ENCODE measurements around the gene KIF17.

Gene KIF17

DNA sequence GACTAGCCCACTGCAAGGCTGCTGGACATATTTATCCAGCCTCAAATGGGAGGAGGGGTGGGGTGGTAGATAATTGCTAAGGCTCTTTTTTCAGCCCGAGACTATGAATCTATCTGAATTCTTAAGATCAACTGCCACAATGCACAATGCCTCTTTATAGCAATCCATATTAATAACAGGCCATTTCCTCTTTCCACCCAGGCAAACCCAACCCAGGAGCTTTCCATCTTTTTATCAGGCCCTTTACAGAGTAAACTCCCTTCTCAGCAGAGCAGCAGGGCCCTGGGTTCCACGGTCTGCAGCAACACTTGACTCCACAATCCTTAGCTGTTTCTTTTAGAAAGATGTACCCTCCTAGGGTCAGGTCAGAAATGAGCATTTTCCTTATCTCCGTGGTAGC lies 57.4 kb downstream of the KIF17 start:
- TF ChIP-seq, protein P1, sequence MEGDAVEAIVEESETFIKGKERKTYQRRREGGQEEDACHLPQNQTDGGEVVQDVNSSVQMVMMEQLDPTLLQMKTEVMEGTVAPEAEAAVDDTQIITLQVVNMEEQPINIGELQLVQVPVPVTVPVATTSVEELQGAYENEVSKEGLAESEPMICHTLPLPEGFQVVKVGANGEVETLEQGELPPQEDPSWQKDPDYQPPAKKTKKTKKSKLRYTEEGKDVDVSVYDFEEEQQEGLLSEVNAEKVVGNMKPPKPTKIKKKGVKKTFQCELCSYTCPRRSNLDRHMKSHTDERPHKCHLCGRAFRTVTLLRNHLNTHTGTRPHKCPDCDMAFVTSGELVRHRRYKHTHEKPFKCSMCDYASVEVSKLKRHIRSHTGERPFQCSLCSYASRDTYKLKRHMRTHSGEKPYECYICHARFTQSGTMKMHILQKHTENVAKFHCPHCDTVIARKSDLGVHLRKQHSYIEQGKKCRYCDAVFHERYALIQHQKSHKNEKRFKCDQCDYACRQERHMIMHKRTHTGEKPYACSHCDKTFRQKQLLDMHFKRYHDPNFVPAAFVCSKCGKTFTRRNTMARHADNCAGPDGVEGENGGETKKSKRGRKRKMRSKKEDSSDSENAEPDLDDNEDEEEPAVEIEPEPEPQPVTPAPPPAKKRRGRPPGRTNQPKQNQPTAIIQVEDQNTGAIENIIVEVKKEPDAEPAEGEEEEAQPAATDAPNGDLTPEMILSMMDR (IDR thresholded peaks at IDR 0.05; ENCODE audit: extremely low read depth, insufficient read depth, missing control alignments) = no peak
- in situ Hi-C loops (cut with MboI; ENCODE audit: low pct_unique_long_range_greater_than_20kb, low sequenced_read_pairs, unreplicated experiment) = no loop called here

GRCh38 chr1:20658166-20658915 lies 59.5 kb downstream of the KIF17 start:
- DNase-seq (ENCODE audit: low spot score) = no peak
- in situ Hi-C loops (cut with MboI; ENCODE audit: low pct_unique_long_range_greater_than_20kb, low sequenced_read_pairs, unreplicated experiment) = no loop called here
- TF ChIP-seq, protein P1 (IDR thresholded peaks at IDR 0.05; ENCODE audit: extremely low read depth, insufficient read depth, missing control alignments) = no peak

More for the DNA sequence above, 57.4 kb downstream of the KIF17 start:
- DNase-seq (ENCODE audit: low spot score) = no peak

- TF ChIP-seq, protein P1 (IDR thresholded peaks at IDR 0.05; ENCODE audit: extremely low read depth, insufficient read depth, missing control alignments) = no peak
- in situ Hi-C loops (cut with MboI; ENCODE audit: low pct_unique_long_range_greater_than_20kb, low sequenced_read_pairs, unreplicated experiment) = no loop called here
- no peak for DNase-seq (ENCODE audit: low spot score)
Observed at GRCh38 chr1:20657024-20657423, 60.8 kb downstream of the KIF17 start.

- DNase-seq (ENCODE audit: low spot score) = no peak
- TF ChIP-seq, protein P1 (IDR thresholded peaks at IDR 0.05; ENCODE audit: extremely low read depth, insufficient read depth, missing control alignments) = no peak
- in situ Hi-C loops (cut with MboI; ENCODE audit: low pct_unique_long_range_greater_than_20kb, low sequenced_read_pairs, unreplicated experiment) = no loop called here
Observed at GRCh38 chr1:20654104-20654690, 63.6 kb downstream of the KIF17 start.

DNA sequence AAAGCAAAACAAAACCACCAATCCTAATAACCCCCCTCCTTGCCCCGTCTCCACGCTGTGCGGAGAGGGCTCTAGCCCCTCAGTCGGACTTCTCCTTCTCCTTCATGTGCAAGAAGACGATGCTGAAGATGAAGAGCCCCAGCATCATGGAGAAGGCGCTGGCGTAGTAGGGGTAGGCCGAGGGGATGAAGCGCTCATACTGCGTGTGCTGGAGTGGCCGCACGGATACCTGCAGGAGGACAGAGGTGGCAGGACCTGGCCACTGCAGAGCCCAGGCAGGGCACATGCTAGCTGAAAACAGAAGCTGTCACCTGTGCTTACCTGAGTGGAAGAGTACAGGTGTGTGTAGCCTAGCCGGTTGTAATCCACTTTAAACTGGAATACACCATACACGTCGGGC lies 65.5 kb downstream of the KIF17 start:
- TF ChIP-seq, protein P1 (IDR thresholded peaks at IDR 0.05; ENCODE audit: extremely low read depth, insufficient read depth, missing control alignments) = no peak
- no peak for DNase-seq (ENCODE audit: low spot score)
- in situ Hi-C loops (cut with MboI; ENCODE audit: low pct_unique_long_range_greater_than_20kb, low sequenced_read_pairs, unreplicated experiment) = no loop called here

DNA sequence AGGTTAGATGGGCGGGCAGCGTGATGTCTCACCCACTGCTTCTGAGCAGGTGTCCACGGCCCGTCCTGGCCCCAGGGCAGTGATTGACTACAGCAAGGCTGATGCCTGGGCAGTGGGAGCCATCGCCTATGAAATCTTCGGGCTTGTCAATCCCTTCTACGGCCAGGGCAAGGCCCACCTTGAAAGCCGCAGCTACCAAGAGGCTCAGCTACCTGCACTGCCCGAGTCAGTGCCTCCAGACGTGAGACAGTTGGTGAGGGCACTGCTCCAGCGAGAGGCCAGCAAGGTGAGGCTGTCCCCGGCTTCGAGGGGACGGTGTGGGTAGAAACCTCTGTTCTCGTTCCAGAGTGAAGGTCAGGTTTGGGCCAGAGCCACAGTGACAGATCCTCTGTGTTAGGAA lies 68.9 kb downstream of the KIF17 start:
- TF ChIP-seq, protein P1 (IDR thresholded peaks at IDR 0.05; ENCODE audit: extremely low read depth, insufficient read depth, missing control alignments) = no peak
- in situ Hi-C loops (cut with MboI; ENCODE audit: low pct_unique_long_range_greater_than_20kb, low sequenced_read_pairs, unreplicated experiment) = loop anchor here (25.0 kb wide), 1 partner anchor 112 kb away; no protein-coding TSS in a partner anchor

More for the DNA sequence above, 68.9 kb downstream of the KIF17 start:
- DNase-seq (ENCODE audit: low spot score) = no peak
